IMR-90 (cell line): Measurements from ENCODE around the gene DSC3. TPM values are rescaled to one million over a fixed set of nuclear protein-coding genes. Genes with fewer than 3 reads are reported as not detected.

ENCODE experiments used
- ATAC-seq: fragments of 200-7000 bp; cut with Tn5 transposase; 2 replicates; pipeline ENCODE4 v1.9.1; 2020; ENCODE audit warnings: low read depth, mild to moderate bottlenecking, moderate library complexity
- BruUV-seq: library from RNA; stranded (reverse); fragments of 400-500 nt; replicated peaks from 2 replicates; lab custom pipeline; 2021; lab: Mats Ljungman, UMichigan
- CTCF ChIA-PET: fragments of 300-600 bp; formaldehyde crosslinking; extraction: SDS; loops from one replicate; lab custom pipeline; 2021; ENCODE audit warnings: antibody characterized with exemption; lab: Yijun Ruan, JAX
- POLR2A ChIA-PET: fragments of 300-600 bp; sonication (Branson Sonifier 250); formaldehyde crosslinking; loops from one replicate; lab custom pipeline; 2022; ENCODE audit warnings: antibody characterized with exemption; ENCODE audit not compliant: unreplicated experiment; lab: Charles Lee
- DNase-seq: peaks from one replicate; pipeline ENCODE4 v3.0.0; 2013
- H2AFZ ChIP-seq: replicated peaks from 2 replicates; pipeline ENCODE3; 2013; ENCODE audit warnings: low read length, mild to moderate bottlenecking; ENCODE audit not compliant: poor library complexity
- H2AK5ac ChIP-seq: 2 replicates; pipeline ENCODE4 v1.6.1; 2013; ENCODE audit warnings: low read depth, low read length, inconsistent platforms
- H2AK9ac ChIP-seq: replicated peaks from 2 replicates; pipeline ENCODE3; 2013; ENCODE audit warnings: mild to moderate bottlenecking, low read depth, low read length, moderate library complexity; ENCODE audit not compliant: poor library complexity
- H2BK120ac ChIP-seq: 2 replicates; pipeline ENCODE4 v1.6.1; 2013; ENCODE audit warnings: low read depth, low read length, inconsistent platforms
- H2BK15ac ChIP-seq: 3 replicates; pipeline ENCODE4 v1.6.1; 2013; ENCODE audit warnings: low read depth, low read length, inconsistent platforms
- H2BK20ac ChIP-seq: 2 replicates; pipeline ENCODE4 v1.6.1; 2013; ENCODE audit warnings: low read depth, mild to moderate bottlenecking, inconsistent platforms, low read length, moderate library complexity
- H2BK5ac ChIP-seq: 2 replicates; pipeline ENCODE4 v1.6.1; 2013; ENCODE audit warnings: mild to moderate bottlenecking, low read depth, low read length, inconsistent platforms; ENCODE audit not compliant: poor library complexity, severe bottlenecking
- H3K14ac ChIP-seq: replicated peaks from 2 replicates; pipeline ENCODE4 v1.6.1; 2013; ENCODE audit warnings: low read depth, low read length, inconsistent platforms
- H3K18ac ChIP-seq: 2 replicates; pipeline ENCODE4 v1.6.1; 2013; ENCODE audit warnings: low read depth, low read length, control low read depth
- H3K23ac ChIP-seq: 2 replicates; pipeline ENCODE4 v1.6.1; 2013; ENCODE audit warnings: low read depth, low read length, inconsistent platforms
- H3K27ac ChIP-seq: 2 replicates; pipeline ENCODE4 v1.5.1; 2013; ENCODE audit warnings: mild to moderate bottlenecking, control low read depth, low read length; ENCODE audit not compliant: insufficient read depth
- H3K27me3 ChIP-seq: 2 replicates; pipeline ENCODE4 v1.6.1; 2013; ENCODE audit warnings: low read length; ENCODE audit not compliant: control insufficient read depth, insufficient read depth
- H3K36me3 ChIP-seq: 2 replicates; pipeline ENCODE4 v1.6.1; 2013; ENCODE audit warnings: low read length, mixed read lengths; ENCODE audit not compliant: control insufficient read depth, insufficient read depth
- H3K4ac ChIP-seq: 2 replicates; pipeline ENCODE4 v1.6.1; 2013; ENCODE audit warnings: low read depth, low read length, inconsistent platforms
- H3K4me1 ChIP-seq: 2 replicates; pipeline ENCODE4 v1.6.1; 2013; ENCODE audit warnings: low read length, mixed read lengths; ENCODE audit not compliant: control insufficient read depth, insufficient read depth
- H3K4me2 ChIP-seq: 2 replicates; pipeline ENCODE4 v1.6.1; 2013; ENCODE audit warnings: low read depth, mild to moderate bottlenecking, control low read depth, low read length, moderate library complexity
- H3K4me3 ChIP-seq: 2 replicates; pipeline ENCODE4 v1.5.1; 2013; ENCODE audit warnings: low read depth, mild to moderate bottlenecking, control low read depth, low read length, moderate library complexity; ENCODE audit not compliant: insufficient read depth
- H3K56ac ChIP-seq: 2 replicates; pipeline ENCODE4 v1.6.1; 2013; ENCODE audit warnings: low read length, inconsistent platforms; ENCODE audit not compliant: insufficient read depth; ENCODE audit errors: extremely low read depth
- H3K79me1 ChIP-seq, 2 experiments: 2 replicates each; pipeline ENCODE4 v1.6.1; 2013; ENCODE audit warnings: low read length in 2 of 2, inconsistent platforms in 1 of 2, low read depth in 1 of 2
- H3K9ac ChIP-seq: 2 replicates; pipeline ENCODE4 v1.6.1; 2013; ENCODE audit warnings: low read depth, low read length, control low read depth
- H3K9me1 ChIP-seq: 2 replicates; pipeline ENCODE4 v1.6.1; 2013; ENCODE audit warnings: low read length, inconsistent platforms; ENCODE audit not compliant: insufficient read depth
- H3K9me3 ChIP-seq: 2 replicates; pipeline ENCODE4 v1.6.1; 2013; ENCODE audit warnings: low read length; ENCODE audit not compliant: control insufficient read depth, insufficient read depth
- H4K20me1 ChIP-seq: 2 replicates; pipeline ENCODE4 v1.6.1; 2013; ENCODE audit warnings: low read length, inconsistent platforms; ENCODE audit not compliant: insufficient read depth
- H4K5ac ChIP-seq: 2 replicates; pipeline ENCODE4 v1.6.1; 2013; ENCODE audit warnings: mild to moderate bottlenecking, low read depth, low read length, control low read depth
- H4K8ac ChIP-seq, 2 experiments: 2 replicates each; pipeline ENCODE4 v1.6.1; 2013; ENCODE audit warnings: low read depth in 2 of 2, low read length in 2 of 2, control low read depth in 1 of 2, inconsistent platforms in 1 of 2
- H4K91ac ChIP-seq: 2 replicates; pipeline ENCODE4 v1.6.1; 2013; ENCODE audit warnings: low read depth, low read length, inconsistent platforms; ENCODE audit not compliant: insufficient read depth
- CEBPB ChIP-seq: IDR thresholded peaks from 2 replicates; pipeline ENCODE4 v1.6.1; 2012; ENCODE audit warnings: low read depth, low read length, improper control_type of control experiment
- ELK1 ChIP-seq: fragments of 150-350 bp; IDR thresholded peaks from 2 replicates; pipeline ENCODE4 v1.6.1; 2016; ENCODE audit warnings: low read depth, mild to moderate bottlenecking, low read length, moderate library complexity, borderline replicate concordance
- POLR2A ChIP-seq: IDR thresholded peaks from 2 replicates; pipeline ENCODE4 v1.6.1; 2012; ENCODE audit warnings: mild to moderate bottlenecking, low read depth, low read length
- RFX5 ChIP-seq: IDR thresholded peaks from 2 replicates; pipeline ENCODE4 v1.8.0; 2012; ENCODE audit warnings: low read depth, mild to moderate bottlenecking, low read length, moderate library complexity
- WGBS, 2 experiments: methylation state at CpG; one replicate each; pipeline versions ENCODE4 v1.1.5 to v1.1.7; 2013; ENCODE audit warnings: missing lambda C conversion rate in 2 of 2; ENCODE audit not compliant: insufficient read length in 1 of 2; ENCODE audit errors: extremely low coverage in 2 of 2; 5-methylcytosine and 5-hydroxymethylcytosine counted together
- dilution Hi-C: fragments of 300-500 bp; cut with HindIII; formaldehyde crosslinking; loops from one replicate; pipeline ENCODE4 v1.14.3; 2018; ENCODE audit warnings: low sequenced_read_pairs; ENCODE audit not compliant: unreplicated experiment
- in situ Hi-C: fragments of 300-500 bp; cut with MboI; formaldehyde crosslinking; loops from 3 replicates; pipeline ENCODE4 v1.14.3; 2019; ENCODE audit warnings: low sequenced_read_pairs, inconsistent platforms, mixed read lengths
- intact Hi-C: fragments of 100-400 bp; cut with micrococcal nuclease; formaldehyde crosslinking; loops from 2 replicates; pipeline ENCODE4 v1.10.0; 2022
- polyA plus RNA-seq, 3 experiments: library from polyadenylated mRNA; depleted of rRNA; stranded (reverse); fragments of >200 nt; gene quantifications; 2 replicates each; pipeline ENCODE4 v1.2.3, GENCODE V29; 2012; ENCODE audit warnings: low replicate concordance in 1 of 3
- total RNA-seq: library from RNA; depleted of rRNA; stranded (reverse); fragments of >200 nt; gene quantifications from 2 replicates; pipeline ENCODE4 v1.2.3, GENCODE V29; 2012

Gene DSC3
- total and polyA plus RNA-seq, 2 of the 4 experiments (the other 2 are of a cell fraction) = under 0.01 to 0.09 TPM

DNA sequence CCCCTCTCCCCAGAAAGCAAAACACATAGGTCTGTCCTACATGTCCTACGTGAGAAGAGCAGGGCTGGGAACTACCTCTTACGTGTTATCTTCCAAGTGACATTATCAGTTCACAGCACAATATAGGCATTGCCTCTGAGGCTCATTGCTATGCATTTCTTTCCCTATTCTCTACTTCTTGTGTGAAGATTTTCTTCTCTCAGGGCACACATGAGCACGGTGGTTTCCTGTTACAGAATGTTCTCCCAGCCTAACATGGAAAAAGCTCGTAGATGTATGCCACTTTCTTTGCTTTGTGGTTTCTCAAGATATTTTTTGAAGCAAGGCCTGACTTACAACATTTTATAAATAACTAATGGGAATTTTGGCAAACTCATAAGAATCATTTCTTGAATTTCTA is 19.4 kb upstream of the DSC3 start:
- no peak overlapping the region for H2BK15ac ChIP-seq
- no peak overlapping the region for H3K9ac ChIP-seq
- no peaks in the 10 kb centered on the region for H3K27me3 ChIP-seq
- H3K79me1 ChIP-seq = no peaks in the 10 kb centered on the region
- H3K18ac ChIP-seq = no peak overlapping the region
- H3K23ac ChIP-seq = no peak overlapping the region
- no peak overlapping the region for H2AFZ ChIP-seq
- no peak overlapping the region for H4K5ac ChIP-seq
- H2AK9ac ChIP-seq = no peak overlapping the region
- no peaks in the 10 kb centered on the region for H4K20me1 ChIP-seq
- no peak overlapping the region for H4K91ac ChIP-seq
- no peaks in the 10 kb centered on the region for H3K4me1 ChIP-seq
- H3K9me3 ChIP-seq = no peaks in the 10 kb centered on the region
- H2BK5ac ChIP-seq = no peak overlapping the region
- ChIA-PET POLR2A (no interaction called here), CTCF (no interaction called here)
- H2AK5ac ChIP-seq = no peak overlapping the region
- no peak overlapping the region for H3K4me2 ChIP-seq
- in situ Hi-C loops = no loop called here
- intact Hi-C loops = no loop called here
- no peak overlapping the region for H3K4me3 ChIP-seq
- no peak for DNase-seq
- no peak overlapping the region for H3K4ac ChIP-seq
- H2BK20ac ChIP-seq = no peak overlapping the region
- TF ChIP-seq ELK1 (no peak), POLR2A (no peak), CEBPB (no peak), RFX5 (no peak)
- no TSS peak for BruUV-seq
- no peak overlapping the region for H3K27ac ChIP-seq
- no peak overlapping the region for H3K56ac ChIP-seq
- no peak overlapping the region for H3K14ac ChIP-seq
- H3K36me3 ChIP-seq = no peaks in the 10 kb centered on the region
- no peak for ATAC-seq
- dilution Hi-C loops = no loop called here
- H2BK120ac ChIP-seq = no peak overlapping the region
- H3K9me1 ChIP-seq = no peaks in the 10 kb centered on the region
- no peak overlapping the region for H4K8ac ChIP-seq
- WGBS, 2 experiments = no CpG with 5 or more reads among the region's 4 CpGs
